Suprapubic skin (tissue), 4 donors: ENCODE data around the gene CFD. TPM values are rescaled to one million over a fixed set of nuclear protein-coding genes. Genes with fewer than 3 reads are reported as not detected.

Experiments used
- DNase-seq, 2 donors: peaks; one replicate each; pipeline ENCODE4 v3.0.0-alpha.2; 2019; ENCODE audit warnings: low spot score in 2 of 2
- H3K27ac ChIP-seq: fragments of 200-600 bp; sonication (generic); one replicate; pipeline ENCODE4 v1.5.1; 2019
- H3K27me3 ChIP-seq: fragments of 200-600 bp; sonication (generic); one replicate; pipeline ENCODE4 v1.5.1; 2019
- H3K36me3 ChIP-seq: fragments of 200-600 bp; sonication (generic); one replicate; pipeline ENCODE4 v1.5.1; 2019
- H3K4me1 ChIP-seq: fragments of 200-600 bp; sonication (generic); one replicate; pipeline ENCODE4 v1.5.1; 2019
- H3K4me3 ChIP-seq: fragments of 200-600 bp; sonication (generic); one replicate; pipeline ENCODE4 v1.5.1; 2019; ENCODE audit warnings: mild to moderate bottlenecking
- H3K9me3 ChIP-seq: fragments of 200-600 bp; sonication (generic); one replicate; pipeline ENCODE4 v1.5.1; 2019
- EP300 ChIP-seq: sonication (generic); formaldehyde crosslinking; IDR thresholded peaks from one replicate; pipeline ENCODE4 v1.6.1; 2017; ENCODE audit warnings: antibody characterized with exemption
- POLR2A ChIP-seq, 2 donors: fragments of 450-650 bp; IDR thresholded peaks; one replicate each; pipeline ENCODE4 v1.6.1; 2017; ENCODE audit warnings: antibody characterized with exemption in 2 of 2, mild to moderate bottlenecking in 2 of 2, moderate library complexity in 2 of 2
- POLR2AphosphoS5 ChIP-seq, 3 donors: sonication (generic); formaldehyde crosslinking; IDR thresholded peaks; one replicate each; pipeline ENCODE4 v1.6.1; 2017; ENCODE audit warnings: antibody characterized with exemption in 3 of 3
- WGBS: methylation state at CpG from one replicate; pipeline ENCODE4 v1.1.5; 2018; 5-methylcytosine and 5-hydroxymethylcytosine counted together
- total RNA-seq, 4 donors: library from RNA; depleted of rRNA; stranded (reverse); fragments of >200 nt; gene quantifications; one replicate each; pipeline ENCODE4 v1.1.0, GENCODE V29; 2016
- TF ChIP-seq, protein P1 (sequence below), 2 donors: fragments of 200-600 bp in 1 of 2; fragments of 450-650 bp in 1 of 2; sonication (generic) in 1 of 2; IDR thresholded peaks; one replicate each; pipeline ENCODE4 v1.5.1; 2016 to 2019; ENCODE audit warnings: antibody characterized with exemption in 2 of 2, mild to moderate bottlenecking in 1 of 2, moderate library complexity in 1 of 2

The CFD gene
- total RNA-seq, 4 donors from 2014 or later = 195 to 332 (median 294) TPM

DNA sequence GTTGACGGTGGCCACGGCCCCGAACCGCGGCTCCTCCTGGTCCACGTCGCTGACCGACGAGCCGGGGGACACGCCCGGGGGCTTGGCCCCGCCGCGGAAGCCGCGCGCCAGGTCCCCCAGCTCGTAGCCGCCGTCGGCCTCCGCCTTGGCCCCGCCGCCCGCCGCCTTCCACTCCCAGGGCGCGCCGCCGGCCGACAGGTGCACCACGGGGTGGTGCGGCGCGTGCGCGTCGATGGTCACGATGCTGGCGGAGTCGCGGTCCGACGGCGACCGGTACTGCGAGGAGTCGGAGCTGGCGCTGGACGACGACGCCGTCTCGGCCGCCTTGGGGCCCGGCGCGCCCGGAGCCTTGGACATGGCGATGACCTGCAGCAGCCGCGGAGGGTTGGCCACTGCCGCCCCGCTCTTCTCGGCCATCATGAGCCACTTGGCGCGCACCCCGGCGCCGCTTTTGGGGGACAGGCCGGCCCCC is 46.7 kb upstream of the CFD start:
- no peaks in the 10 kb centered on the region for H3K9me3 ChIP-seq
- no peaks in the 10 kb centered on the region for H3K27me3 ChIP-seq
- DNase-seq = no peak
- 96% methylated on average over 46 of the region's 72 CpGs for WGBS
- H3K36me3 ChIP-seq = peaks cover 56% of the 10 kb centered on the region
- H3K4me3 ChIP-seq = no peak overlapping the region
- H3K4me1 ChIP-seq = no peaks in the 10 kb centered on the region
- no peak overlapping the region for H3K27ac ChIP-seq
- no peak for TF ChIP-seq EP300
- TF ChIP-seq, protein P1, sequence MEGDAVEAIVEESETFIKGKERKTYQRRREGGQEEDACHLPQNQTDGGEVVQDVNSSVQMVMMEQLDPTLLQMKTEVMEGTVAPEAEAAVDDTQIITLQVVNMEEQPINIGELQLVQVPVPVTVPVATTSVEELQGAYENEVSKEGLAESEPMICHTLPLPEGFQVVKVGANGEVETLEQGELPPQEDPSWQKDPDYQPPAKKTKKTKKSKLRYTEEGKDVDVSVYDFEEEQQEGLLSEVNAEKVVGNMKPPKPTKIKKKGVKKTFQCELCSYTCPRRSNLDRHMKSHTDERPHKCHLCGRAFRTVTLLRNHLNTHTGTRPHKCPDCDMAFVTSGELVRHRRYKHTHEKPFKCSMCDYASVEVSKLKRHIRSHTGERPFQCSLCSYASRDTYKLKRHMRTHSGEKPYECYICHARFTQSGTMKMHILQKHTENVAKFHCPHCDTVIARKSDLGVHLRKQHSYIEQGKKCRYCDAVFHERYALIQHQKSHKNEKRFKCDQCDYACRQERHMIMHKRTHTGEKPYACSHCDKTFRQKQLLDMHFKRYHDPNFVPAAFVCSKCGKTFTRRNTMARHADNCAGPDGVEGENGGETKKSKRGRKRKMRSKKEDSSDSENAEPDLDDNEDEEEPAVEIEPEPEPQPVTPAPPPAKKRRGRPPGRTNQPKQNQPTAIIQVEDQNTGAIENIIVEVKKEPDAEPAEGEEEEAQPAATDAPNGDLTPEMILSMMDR (IDR thresholded peaks at IDR 0.05) = no peak

DNA sequence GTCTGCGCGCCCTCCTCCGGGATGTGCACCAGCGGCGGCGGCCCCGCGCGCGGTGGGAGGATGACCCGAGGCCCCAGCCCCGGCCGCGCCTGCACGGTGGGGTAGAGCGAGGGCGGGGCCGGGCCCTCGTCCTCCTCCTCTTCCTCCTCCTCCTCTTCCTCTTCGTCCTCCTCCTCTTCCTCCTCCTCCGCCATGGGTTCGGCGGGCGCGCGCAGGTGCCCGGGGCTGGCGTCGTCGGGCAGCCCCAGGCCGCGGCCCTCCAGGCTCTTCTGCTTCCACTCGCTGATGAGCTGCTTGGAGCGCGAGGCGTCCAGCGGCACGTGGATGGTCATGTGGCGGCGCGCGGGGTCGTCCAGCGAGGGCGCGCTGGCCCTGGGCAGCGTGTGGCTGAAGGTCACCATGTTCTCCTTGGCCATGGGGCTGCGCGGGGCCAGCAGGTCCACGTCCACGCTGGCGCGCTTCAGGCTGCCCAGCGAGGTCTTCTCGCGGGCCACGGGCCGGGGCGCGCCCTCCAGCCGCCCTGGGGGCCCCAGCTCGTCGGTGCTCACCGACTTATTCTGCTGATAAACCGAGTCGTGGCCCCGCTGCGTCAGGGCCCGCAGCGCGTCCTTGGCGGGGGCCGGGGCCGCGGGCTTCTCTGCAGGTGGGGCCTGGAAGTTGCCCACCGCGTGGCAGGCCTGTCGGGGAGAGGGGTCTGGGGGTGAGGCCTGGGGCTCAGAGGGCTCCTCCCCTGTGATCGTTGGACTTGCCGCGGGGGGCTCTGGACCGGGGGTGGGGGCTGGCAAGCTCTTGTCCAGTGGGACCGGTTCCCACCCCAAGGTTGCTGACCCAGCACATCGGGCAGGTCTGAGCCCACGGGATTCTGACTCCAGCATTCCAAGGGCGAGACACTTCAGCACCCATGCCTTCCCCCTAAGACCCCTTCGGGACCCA is 46.0 kb upstream of the CFD start:
- H3K36me3 ChIP-seq = peaks cover 49% of the 10 kb centered on the region
- H3K9me3 ChIP-seq = no peaks in the 10 kb centered on the region
- WGBS = 92% methylated on average over 32 of the region's 87 CpGs
- TF ChIP-seq EP300 (no peak), POLR2A (IDR thresholded peaks at IDR 0.05) (no peak), POLR2AphosphoS5 (IDR thresholded peaks at IDR 0.05) (no peak)
- TF ChIP-seq, protein P1 (IDR thresholded peaks at IDR 0.05) = no peak
- H3K4me3 ChIP-seq = no peak overlapping the region
- H3K27me3 ChIP-seq = no peaks in the 10 kb centered on the region
- no peaks in the 10 kb centered on the region for H3K4me1 ChIP-seq
- no peak overlapping the region for H3K27ac ChIP-seq
- DNase-seq = no peak

DNA sequence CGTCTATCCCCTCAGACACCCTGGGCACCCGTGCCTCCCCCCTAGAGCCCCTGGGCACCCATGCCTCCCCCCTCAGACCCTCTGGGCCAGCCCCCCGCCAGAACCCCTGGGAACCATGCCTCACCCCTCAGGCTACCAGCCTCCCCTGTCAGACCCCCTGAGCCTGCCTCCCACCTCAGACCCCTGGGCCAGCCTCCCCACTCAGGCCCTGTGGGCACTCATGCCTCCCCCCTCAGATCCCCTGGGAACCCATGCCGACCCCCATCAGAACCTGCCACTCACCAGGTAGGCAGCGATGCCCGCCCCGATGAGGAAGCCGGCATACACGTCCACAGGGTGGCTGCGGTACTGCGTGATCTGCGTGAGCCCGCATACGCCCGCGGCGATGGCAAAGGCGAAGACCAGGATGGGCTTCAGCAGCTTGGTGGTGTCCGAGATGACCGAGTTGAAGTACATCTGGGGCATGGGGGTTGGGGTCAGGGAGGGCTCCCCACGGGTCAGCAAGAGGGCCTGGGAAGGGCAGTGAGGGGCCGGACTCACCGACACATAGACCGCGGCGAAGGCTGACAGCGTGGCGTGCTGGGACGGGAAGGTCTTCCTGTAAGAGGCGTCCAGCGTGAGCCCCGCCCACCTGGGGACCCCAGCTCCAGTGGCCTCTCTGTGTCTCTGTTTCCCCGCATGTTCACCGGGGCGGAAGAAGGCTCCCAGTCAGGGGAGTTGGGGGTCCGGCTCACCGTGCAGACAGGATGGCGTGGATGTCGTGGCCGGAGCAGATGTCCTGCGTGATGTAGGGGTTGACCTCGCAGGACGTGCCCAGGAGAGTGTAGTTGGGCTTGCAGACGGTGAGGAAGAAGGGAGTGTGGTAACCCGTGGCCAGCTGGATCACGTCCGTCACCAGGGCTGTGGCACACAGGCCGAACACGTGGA is 45.0 kb upstream of the CFD start:
- Histone ChIP-seq H3K27ac (no peak overlapping the region), H3K4me3 (no peak overlapping the region), H3K36me3 (peaks cover 40% of the 10 kb centered on the region), H3K27me3 (no peaks in the 10 kb centered on the region), H3K4me1 (no peaks in the 10 kb centered on the region), H3K9me3 (no peaks in the 10 kb centered on the region)
- DNase-seq = peak in 1 of 2 donors; percentile 79
- TF ChIP-seq EP300 (no peak), POLR2AphosphoS5 (IDR thresholded peaks at IDR 0.05) (no peak), POLR2A (IDR thresholded peaks at IDR 0.05) (no peak)
- TF ChIP-seq, protein P1 (IDR thresholded peaks at IDR 0.05) = no peak
- 93% methylated on average over 34 of the region's 49 CpGs for WGBS

DNA sequence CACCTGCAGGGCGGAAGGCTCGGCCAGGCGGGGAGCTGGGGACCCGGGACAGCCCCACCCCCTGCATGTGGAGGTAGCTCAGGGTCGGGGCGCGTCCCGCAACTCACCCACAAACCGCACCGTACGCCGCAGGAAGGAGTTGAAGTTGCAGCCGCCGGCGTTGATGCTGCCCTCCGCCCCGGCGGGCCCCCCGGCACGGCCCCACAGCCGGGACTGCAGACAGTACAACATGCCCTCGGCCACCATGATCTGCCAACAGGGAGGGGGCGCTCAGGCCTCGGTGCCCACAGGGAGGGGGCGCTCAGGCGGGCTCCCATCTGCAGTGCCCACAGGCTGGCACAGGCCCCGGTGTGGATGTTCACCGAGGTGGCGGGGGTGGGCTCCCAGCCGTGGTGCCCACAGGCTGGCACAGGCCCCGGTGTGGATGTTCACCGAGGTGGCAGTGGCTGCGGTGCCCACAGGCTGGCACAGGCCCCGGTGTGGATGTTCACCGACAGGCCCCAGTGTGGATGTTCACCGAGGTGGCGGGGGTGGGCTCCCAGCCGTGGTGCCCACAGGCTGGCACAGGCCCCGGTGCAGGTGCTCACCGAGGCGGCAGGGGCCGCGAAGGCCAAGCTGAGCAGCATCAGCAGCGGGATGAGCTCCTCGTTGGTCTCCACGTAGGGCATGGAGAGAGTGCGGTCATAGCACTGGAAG is 44.2 kb upstream of the CFD start:
- no peaks in the 10 kb centered on the region for H3K27me3 ChIP-seq
- H3K36me3 ChIP-seq = peaks cover 32% of the 10 kb centered on the region
- peak in 1 of 2 donors; percentile 78 for DNase-seq
- H3K9me3 ChIP-seq = no peaks in the 10 kb centered on the region
- TF ChIP-seq, protein P1 (IDR thresholded peaks at IDR 0.05) = no peak
- TF ChIP-seq POLR2AphosphoS5 (IDR thresholded peaks at IDR 0.05) = no peak
- TF ChIP-seq EP300 = no peak
- TF ChIP-seq POLR2A (IDR thresholded peaks at IDR 0.05) = no peak
- H3K4me1 ChIP-seq = no peaks in the 10 kb centered on the region
- WGBS = 89% methylated on average over 20 of the region's 47 CpGs
- no peak overlapping the region for H3K27ac ChIP-seq
- no peak overlapping the region for H3K4me3 ChIP-seq
